ENCODE data around the gene CORO7.
A peak's percentile ranks its signal among the peaks of the same experiment; 100 is the strongest.

CORO7 gene

GRCh38 chr16:4321286-4322120 lies 94.9 kb downstream of the CORO7 start:
- DNase-seq (ENCODE audit: low spot score): no peak

- no peak for DNase-seq (ENCODE audit: low spot score)
Measured at GRCh38 chr16:4320571-4321137, 95.7 kb downstream of the CORO7 start.

GRCh38 chr16:4319454-4320421 lies 96.7 kb downstream of the CORO7 start:
- peak; percentile 54 for DNase-seq (ENCODE audit: low spot score)

GRCh38 chr16:4318967-4319366 lies 97.4 kb downstream of the CORO7 start:
- no peak for DNase-seq (ENCODE audit: low spot score)

GRCh38 chr16:4318451-4318910 lies 97.9 kb downstream of the CORO7 start:
- DNase-seq (ENCODE audit: low spot score): no peak

- no peak for DNase-seq (ENCODE audit: low spot score)
Measured at GRCh38 chr16:4317532-4318450, 98.6 kb downstream of the CORO7 start.

GRCh38 chr16:4316864-4317531 lies 99.4 kb downstream of the CORO7 start:
- DNase-seq (ENCODE audit: low spot score): no peak

- DNase-seq (ENCODE audit: low spot score): no peak
Measured at GRCh38 chr16:4316108-4316863, 100.1 kb downstream of the CORO7 start.

- no peak for DNase-seq (ENCODE audit: low spot score)
Measured at GRCh38 chr16:4315186-4316107, 100.9 kb downstream of the CORO7 start, which contains the start of gene GLIS2. TSS of gene GLIS2 (plus strand) at chr16:4316067. CDS start at chr16:4332281, 16,214 bp downstream.

- DNase-seq (ENCODE audit: low spot score): no peak
Measured at GRCh38 chr16:4314532-4315185, 101.7 kb downstream of the CORO7 start.

GRCh38 chr16:4313563-4314531 lies 102.5 kb downstream of the CORO7 start:
- DNase-seq (ENCODE audit: low spot score): no peak

- peak; percentile 57 for DNase-seq (ENCODE audit: low spot score)
Measured at GRCh38 chr16:4309833-4310266, 106.5 kb downstream of the CORO7 start.

GRCh38 chr16:4309102-4309832 lies 107.1 kb downstream of the CORO7 start:
- no peak for DNase-seq (ENCODE audit: low spot score)

GRCh38 chr16:4307215-4308037 lies 109.0 kb downstream of the CORO7 start:
- peak; percentile 96 for DNase-seq (ENCODE audit: low spot score)

GRCh38 chr16:4306470-4307214 lies 109.8 kb downstream of the CORO7 start:
- no peak for DNase-seq (ENCODE audit: low spot score)
